NCI-H187 (cell line): ENCODE data around the gene FBXL19.

ENCODE experiments used
- DNase-seq, 2 experiments: peaks; one replicate each; lab custom pipeline; 2025; lab: John Stamatoyannopoulos, UW

Gene FBXL19

DNA sequence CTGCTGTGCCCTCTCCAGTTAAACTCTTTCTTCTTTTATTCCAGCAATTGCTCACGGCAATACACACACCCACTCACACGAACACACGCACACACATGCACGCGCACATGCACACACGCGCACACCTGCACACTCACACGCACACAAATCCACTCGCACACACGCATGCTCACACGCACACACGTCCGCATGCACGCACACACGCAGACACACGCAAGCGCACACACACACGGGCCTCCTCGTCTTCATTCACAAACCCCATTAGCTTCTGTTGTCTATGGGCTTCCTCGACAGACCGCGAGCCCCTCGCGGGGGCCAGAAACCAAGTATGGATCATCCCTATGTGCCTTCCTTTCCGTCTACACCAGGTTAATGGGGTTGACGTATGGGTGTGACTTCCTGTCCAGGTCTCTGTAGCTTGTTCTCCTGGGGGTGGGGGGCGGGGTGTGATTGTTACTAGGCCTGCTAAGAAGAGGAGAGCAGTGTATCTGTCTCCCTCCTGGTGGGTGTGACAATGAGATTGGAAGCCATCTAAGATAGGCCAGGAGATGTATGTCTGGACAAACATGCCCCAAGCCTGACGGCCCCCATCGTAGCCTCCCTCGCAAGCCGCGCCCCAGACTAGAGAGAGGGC lies 27.6 kb upstream of the FBXL19 start:
- DNase-seq = no peak

GRCh38 chr16:30896261-30896888 lies 27.0 kb upstream of the FBXL19 start, which contains the start of gene CTF1:
Gene CTF1, plus strand, starts transcription at chr16:30896614. Its CDS starts 30 bp downstream, at chr16:30896644.
- no peak for DNase-seq

DNA sequence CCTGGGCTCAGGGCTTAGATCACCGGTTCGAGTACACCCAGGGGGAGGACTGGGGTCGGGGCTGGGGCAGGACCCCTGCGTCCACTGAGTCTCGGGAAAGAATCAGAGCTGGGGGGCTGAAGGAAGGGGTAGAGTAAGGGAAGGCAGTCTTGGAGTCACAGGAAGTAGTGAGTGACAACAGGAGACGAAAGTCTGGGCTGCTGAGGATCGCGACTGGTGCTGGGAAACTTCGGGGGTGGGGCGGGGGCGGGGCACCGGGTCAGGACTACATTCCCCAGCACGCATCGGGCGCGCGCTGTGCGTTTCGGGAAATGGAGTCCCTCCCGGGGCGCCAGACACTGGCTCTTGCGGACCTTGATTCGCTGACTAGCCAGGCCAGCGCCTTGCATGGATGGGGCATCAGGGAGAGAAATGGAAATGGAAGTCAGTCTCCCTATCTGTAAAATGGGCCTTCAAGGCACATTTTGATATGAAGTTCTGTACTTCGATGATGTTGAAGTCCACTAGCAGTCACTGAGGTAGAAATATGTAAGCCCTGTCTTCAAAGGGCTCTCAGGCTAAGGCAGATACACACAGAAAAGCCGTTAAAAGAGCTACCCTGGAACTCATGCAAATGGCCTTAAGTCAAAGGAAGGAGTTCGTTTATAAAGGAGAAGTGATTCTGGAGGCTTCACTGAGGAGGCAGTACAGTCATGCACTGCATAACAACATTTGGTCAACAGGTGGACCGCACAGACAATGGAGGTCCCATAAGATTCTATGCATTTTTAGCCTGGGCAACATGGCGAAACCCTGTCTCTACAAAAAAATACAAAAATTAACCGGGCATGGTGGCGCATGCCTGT lies 26.3 kb upstream of the FBXL19 start:
- peak in 1 of 2 experiments; percentile 39 for DNase-seq

- no peak for DNase-seq
Measured at GRCh38 chr16:30899794-30900193, 23.6 kb upstream of the FBXL19 start.

DNA sequence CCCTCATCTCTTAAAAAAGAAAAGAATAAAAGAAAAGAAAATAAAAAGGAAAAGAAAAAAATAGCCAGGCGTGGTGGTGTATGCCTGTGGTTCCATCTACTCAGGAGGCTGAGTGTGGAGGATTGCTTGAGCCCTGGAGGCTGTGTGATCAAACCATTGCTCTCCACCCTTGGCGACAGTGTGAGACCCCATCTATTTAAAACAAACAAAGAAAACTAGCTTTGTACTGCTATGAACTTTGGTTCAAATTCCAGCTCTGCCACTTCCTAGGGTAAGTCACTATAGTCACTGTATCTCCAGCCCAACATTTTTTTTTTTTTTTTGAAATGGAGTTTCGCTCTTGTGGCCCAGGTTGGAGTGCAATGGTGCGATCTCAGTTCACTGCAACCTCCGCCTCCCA lies 22.8 kb upstream of the FBXL19 start:
- no peak for DNase-seq

GRCh38 chr16:30901201-30902028 lies 22.0 kb upstream of the FBXL19 start:
- DNase-seq = no peak

- no peak for DNase-seq
Measured at GRCh38 chr16:30902029-30902972, 21.1 kb upstream of the FBXL19 start.

DNA sequence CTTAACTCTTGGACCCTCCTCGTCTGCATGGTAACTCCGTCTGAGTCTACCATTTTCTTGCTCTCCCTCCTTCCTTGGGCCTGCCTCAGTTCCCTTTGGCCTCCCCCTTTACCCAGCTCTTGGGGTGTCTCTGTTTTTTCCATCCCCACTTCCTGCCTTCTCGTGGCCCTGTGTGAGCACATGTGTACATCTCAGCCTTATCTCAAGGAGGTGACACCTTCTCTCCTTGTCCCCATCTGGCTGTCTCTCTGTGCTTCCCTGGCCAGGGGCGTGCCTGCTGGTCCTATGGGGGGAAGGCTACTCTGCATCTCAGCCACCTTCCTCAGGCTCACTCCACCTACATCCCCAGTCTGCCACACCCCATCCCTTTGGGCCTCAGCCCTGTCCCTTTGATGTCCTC lies 20.4 kb upstream of the FBXL19 start:
- DNase-seq = no peak

GRCh38 chr16:30903596-30903995 lies 19.8 kb upstream of the FBXL19 start:
- no peak for DNase-seq

GRCh38 chr16:30904114-30904780 lies 19.1 kb upstream of the FBXL19 start:
- no peak for DNase-seq

- no peak for DNase-seq
Measured at GRCh38 chr16:30907064-30907463, 16.3 kb upstream of the FBXL19 start.

- no peak for DNase-seq
Measured at GRCh38 chr16:30910427-30911029, 12.8 kb upstream of the FBXL19 start.

DNA sequence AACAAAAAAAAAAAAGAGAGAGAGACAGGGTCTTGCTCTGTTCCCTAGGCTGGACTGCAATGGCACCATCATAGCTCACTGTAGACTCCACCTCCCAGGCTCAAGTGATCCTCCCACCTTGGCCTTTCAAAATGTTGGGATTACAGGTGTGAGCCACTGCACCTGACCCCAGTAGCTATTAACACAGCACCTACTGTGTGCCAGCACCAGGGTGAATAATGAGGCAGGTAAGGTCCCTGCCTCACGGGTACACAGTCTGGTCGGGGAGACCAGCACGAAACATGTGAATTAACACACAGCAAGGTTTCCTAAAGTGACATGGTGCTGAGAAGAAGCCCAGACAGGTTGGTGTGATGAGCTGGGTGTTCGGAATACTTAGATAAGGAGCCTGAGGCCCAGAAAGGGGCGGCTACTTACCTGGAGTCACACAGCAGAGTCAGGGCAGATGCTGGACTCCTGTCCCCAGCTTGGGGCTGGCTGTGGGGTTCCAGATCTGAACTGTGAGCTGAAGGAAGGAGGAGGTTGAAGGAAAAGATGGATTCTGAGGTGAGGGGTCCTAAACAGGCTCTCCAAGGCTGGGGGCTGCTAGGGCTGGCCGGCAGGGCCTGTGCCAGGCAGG lies 10.5 kb upstream of the FBXL19 start:
- no peak for DNase-seq

GRCh38 chr16:30914830-30915229 lies 8.5 kb upstream of the FBXL19 start:
- no peak for DNase-seq

DNA sequence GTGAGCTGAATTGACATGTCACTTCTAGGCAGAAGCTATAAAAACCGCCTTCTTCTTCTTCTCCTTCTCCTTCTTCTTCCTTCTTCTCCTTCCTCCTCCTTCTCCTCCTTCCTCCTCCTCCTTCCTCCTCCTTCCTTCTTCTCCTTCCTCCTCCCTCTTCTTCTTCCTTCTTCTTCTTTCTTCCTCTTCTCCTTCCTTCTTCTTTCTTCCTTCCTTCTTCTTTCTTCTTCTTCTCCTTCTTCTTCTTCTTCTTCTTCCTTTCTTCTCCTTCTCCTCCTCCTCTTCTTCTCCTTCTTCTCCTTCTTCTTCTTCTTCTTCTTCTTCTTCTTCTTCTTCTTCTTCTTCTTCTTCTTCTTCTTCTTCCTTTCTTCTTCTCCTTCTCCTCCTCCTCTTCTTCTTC lies 4.8 kb upstream of the FBXL19 start:
- DNase-seq = no peak

DNA sequence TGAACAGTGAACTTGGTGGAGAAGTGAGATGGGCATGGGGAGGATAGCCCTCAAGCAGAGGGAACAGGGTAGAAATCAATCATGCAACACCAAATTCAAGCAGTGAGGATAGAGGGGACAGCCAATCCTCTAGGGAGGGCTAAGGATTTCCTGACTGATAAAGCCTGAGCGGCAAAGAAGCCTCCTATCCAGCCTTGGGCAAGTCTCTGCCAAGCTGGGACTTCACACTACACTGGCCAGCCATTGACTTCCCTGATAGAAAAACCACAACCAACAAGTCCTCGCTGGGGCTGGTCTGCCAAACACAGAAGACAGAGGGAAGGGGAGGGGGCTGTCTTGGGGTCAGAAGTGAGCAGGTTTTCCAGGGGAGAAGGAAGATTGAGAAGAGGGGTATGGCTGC lies 2.5 kb upstream of the FBXL19 start:
- no peak for DNase-seq

GRCh38 chr16:30921459-30921747 lies 2.0 kb upstream of the FBXL19 start:
- no peak for DNase-seq

GRCh38 chr16:30921748-30922419 lies 1.5 kb upstream of the FBXL19 start:
- peak; percentile 64 for DNase-seq

DNA sequence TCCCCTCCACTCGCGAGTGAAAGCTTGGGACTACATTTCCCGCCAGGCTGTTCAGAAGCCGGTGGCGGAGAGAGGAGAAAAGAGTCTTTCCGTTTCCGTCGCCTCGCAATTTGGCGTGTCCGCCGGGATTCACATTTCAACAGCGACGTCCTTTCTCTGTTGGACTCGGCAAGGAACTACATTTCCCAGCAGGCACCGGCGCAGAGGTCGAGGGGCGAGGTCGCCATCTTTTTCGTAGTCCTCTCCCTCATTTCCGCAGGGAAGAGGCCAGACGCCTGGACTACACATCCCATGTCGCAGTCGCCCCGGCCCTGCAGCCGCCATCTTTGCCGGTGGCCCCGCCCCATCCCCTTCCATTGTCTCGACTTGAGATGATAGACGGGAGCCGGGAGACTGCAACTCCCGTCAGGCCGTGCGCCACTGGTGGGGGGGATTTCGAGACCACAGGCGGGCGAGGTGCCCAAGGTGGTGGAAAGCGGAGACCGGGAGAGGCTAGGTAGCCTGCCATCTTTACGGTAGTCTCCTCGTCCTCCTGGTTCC lies 882 bp upstream of the FBXL19 start:
- peak; percentile 92 to 95 for DNase-seq
